H9 (cell line): ENCODE measurements around the gene CCDC192. TPM values are rescaled to one million over a fixed set of nuclear protein-coding genes. Genes with fewer than 3 reads are reported as not detected.

Source experiments
- DNase-seq: peaks from one replicate; pipeline ENCODE4 v3.0.0-alpha.2; 2017
- H2AFZ ChIP-seq: one replicate; pipeline ENCODE4 v1.6.1; 2013; ENCODE audit warnings: mild to moderate bottlenecking, low read length, control low read depth, moderate library complexity
- H2AK5ac ChIP-seq: 2 replicates; pipeline ENCODE4 v1.6.1; 2013; ENCODE audit warnings: low read length, control low read depth, mixed read lengths; ENCODE audit not compliant: insufficient read length
- H2BK120ac ChIP-seq: one replicate; pipeline ENCODE4 v1.6.1; 2013; ENCODE audit warnings: low read depth, mild to moderate bottlenecking, low read length, control low read depth, inconsistent platforms; ENCODE audit not compliant: poor library complexity, severe bottlenecking
- H2BK12ac ChIP-seq: 2 replicates; pipeline ENCODE4 v1.6.1; 2013; ENCODE audit warnings: low read length, control low read depth, mixed read lengths, low read depth; ENCODE audit not compliant: insufficient read length
- H2BK15ac ChIP-seq: 2 replicates; pipeline ENCODE4 v1.6.1; 2013; ENCODE audit warnings: low read depth, low read length, control low read depth
- H2BK20ac ChIP-seq: one replicate; pipeline ENCODE4 v1.6.1; 2013; ENCODE audit warnings: low read depth, mild to moderate bottlenecking, low read length, control low read depth, inconsistent platforms; ENCODE audit not compliant: poor library complexity, severe bottlenecking
- H2BK5ac ChIP-seq: 2 replicates; pipeline ENCODE4 v1.6.1; 2013; ENCODE audit warnings: low read length, control low read depth, mixed read lengths; ENCODE audit not compliant: insufficient read length
- H3K14ac ChIP-seq: 2 replicates; pipeline ENCODE4 v1.6.1; 2013; ENCODE audit warnings: low read length, control low read depth; ENCODE audit not compliant: insufficient read depth
- H3K18ac ChIP-seq: 2 replicates; pipeline ENCODE4 v1.6.1; 2013; ENCODE audit warnings: low read depth, mild to moderate bottlenecking, mixed read lengths, low read length, control low read depth; ENCODE audit not compliant: insufficient read length
- H3K23ac ChIP-seq: 2 replicates; pipeline ENCODE4 v1.6.1; 2013; ENCODE audit warnings: low read length, control low read depth, mixed read lengths, low read depth; ENCODE audit not compliant: insufficient read length
- H3K23me2 ChIP-seq: 2 replicates; pipeline ENCODE4 v1.6.1; 2013; ENCODE audit warnings: low read depth, mild to moderate bottlenecking, mixed read lengths, low read length, control low read depth; ENCODE audit not compliant: insufficient read length, poor library complexity, severe bottlenecking
- H3K27ac ChIP-seq: 2 replicates; pipeline ENCODE4 v1.5.1; 2013; ENCODE audit warnings: low read length, control low read depth, mixed read lengths, low read depth; ENCODE audit not compliant: insufficient read length
- H3K27me3 ChIP-seq: 2 replicates; pipeline ENCODE4 v1.6.1; 2013; ENCODE audit warnings: low read length, control low read depth, inconsistent platforms; ENCODE audit not compliant: insufficient read depth
- H3K4ac ChIP-seq: 2 replicates; pipeline ENCODE4 v1.6.1; 2013; ENCODE audit warnings: low read depth, mild to moderate bottlenecking, control low read depth, inconsistent platforms, low read length, moderate library complexity
- H3K4me1 ChIP-seq: 2 replicates; pipeline ENCODE4 v1.6.1; 2013; ENCODE audit warnings: low read length, control low read depth, inconsistent platforms; ENCODE audit not compliant: insufficient read depth
- H3K4me2 ChIP-seq: 2 replicates; pipeline ENCODE4 v1.6.1; 2013; ENCODE audit warnings: low read length, control low read depth, mixed read lengths; ENCODE audit not compliant: insufficient read length, insufficient read depth
- H3K56ac ChIP-seq: 2 replicates; pipeline ENCODE4 v1.6.1; 2013; ENCODE audit warnings: low read depth, mild to moderate bottlenecking, mixed read lengths, low read length, control low read depth; ENCODE audit not compliant: insufficient read length
- H3K79me1 ChIP-seq: 2 replicates; pipeline ENCODE4 v1.6.1; 2013; ENCODE audit warnings: low read depth, mild to moderate bottlenecking, moderate library complexity, low read length, control low read depth, inconsistent platforms; ENCODE audit not compliant: insufficient read depth, poor library complexity, severe bottlenecking
- H3K79me2 ChIP-seq: 2 replicates; pipeline ENCODE4 v1.6.1; 2013; ENCODE audit warnings: low read length, control low read depth, inconsistent platforms; ENCODE audit not compliant: insufficient read depth
- H3K9ac ChIP-seq: 2 replicates; pipeline ENCODE4 v1.6.1; 2013; ENCODE audit warnings: low read length, control low read depth, mixed read lengths; ENCODE audit not compliant: insufficient read length; ENCODE audit errors: extremely low read depth
- H3K9me3 ChIP-seq: one replicate; pipeline ENCODE4 v1.6.1; 2013; ENCODE audit warnings: low read depth, low read length, inconsistent platforms; ENCODE audit not compliant: control insufficient read depth
- H3T11ph ChIP-seq: one replicate; pipeline ENCODE4 v1.6.1; 2013; ENCODE audit warnings: mild to moderate bottlenecking, low read length, control low read depth, inconsistent platforms
- H4K20me1 ChIP-seq: one replicate; pipeline ENCODE4 v1.6.1; 2013; ENCODE audit not compliant: control insufficient read depth, insufficient read length, insufficient read depth
- H4K5ac ChIP-seq: 2 replicates; pipeline ENCODE4 v1.6.1; 2013; ENCODE audit warnings: low read depth, mild to moderate bottlenecking, mixed read lengths, low read length, control low read depth; ENCODE audit not compliant: insufficient read length
- H4K8ac ChIP-seq: replicated peaks from 2 replicates; pipeline ENCODE4 v1.6.1; 2013; ENCODE audit warnings: low read length, control low read depth, mixed read lengths, low read depth; ENCODE audit not compliant: insufficient read length
- H4K91ac ChIP-seq: 2 replicates; pipeline ENCODE4 v1.6.1; 2013; ENCODE audit warnings: low read depth, mild to moderate bottlenecking, moderate library complexity, mixed read lengths, low read length, control low read depth; ENCODE audit not compliant: insufficient read length
- H3K27ac Mint-ChIP-seq, 3 experiments: 2 replicates in 2 of 3; 3 replicates in 1 of 3; pipeline ENCODE4 v1.8.0; 2020 to 2021; ENCODE audit warnings: mixed read lengths in 3 of 3, mild to moderate bottlenecking in 1 of 3, moderate library complexity in 1 of 3
- H3K27me3 Mint-ChIP-seq: 2 replicates; pipeline ENCODE4 v1.8.0; 2021; ENCODE audit warnings: low read depth, mild to moderate bottlenecking, moderate library complexity, mixed read lengths
- H3K36me3 Mint-ChIP-seq, 3 experiments: 2 replicates in 2 of 3; 3 replicates in 1 of 3; pipeline ENCODE4 v1.8.0; 2020 to 2021; ENCODE audit warnings: low read depth in 3 of 3, mixed read lengths in 3 of 3; ENCODE audit not compliant: insufficient read depth in 1 of 3
- H3K4me1 Mint-ChIP-seq, 2 experiments: 2 replicates each; pipeline ENCODE4 v1.8.0; 2020; ENCODE audit warnings: mixed read lengths in 2 of 2
- H3K4me3 Mint-ChIP-seq, 2 experiments: 2 replicates in 1 of 2; 3 replicates in 1 of 2; pipeline ENCODE4 v1.8.0; 2020 to 2021; ENCODE audit warnings: mild to moderate bottlenecking in 2 of 2, mixed read lengths in 2 of 2, moderate library complexity in 1 of 2
- H3K9me3 Mint-ChIP-seq, 2 experiments: 2 replicates in 1 of 2; 3 replicates in 1 of 2; pipeline ENCODE4 v1.8.0; 2020; ENCODE audit warnings: mild to moderate bottlenecking in 2 of 2, mixed read lengths in 2 of 2, moderate library complexity in 1 of 2
- WGBS: extraction: QIAGEN DNeasy Blood & Tissue Kit; methylation state at CpG from one replicate; pipeline ENCODE4 v1.1.7; 2013; ENCODE audit warnings: missing lambda C conversion rate, low lambda C conversion rate, mixed read lengths; ENCODE audit not compliant: insufficient read length; ENCODE audit errors: extremely low coverage; 5-methylcytosine and 5-hydroxymethylcytosine counted together
- total RNA-seq: library from RNA; stranded (reverse); gene quantifications from 2 replicates; pipeline ENCODE4 v1.2.1, GENCODE V29; 2021
- TF ChIP-seq, protein P1 (sequence below): fragments of 200-600 bp; sonication (generic); conservative IDR thresholded peaks from 3 replicates; pipeline ENCODE4 v1.8.0; 2021; ENCODE audit warnings: antibody characterized with exemption, mild to moderate bottlenecking

The CCDC192 gene
- total RNA-seq, 1 experiment from 2014 or later, result not detected

DNA sequence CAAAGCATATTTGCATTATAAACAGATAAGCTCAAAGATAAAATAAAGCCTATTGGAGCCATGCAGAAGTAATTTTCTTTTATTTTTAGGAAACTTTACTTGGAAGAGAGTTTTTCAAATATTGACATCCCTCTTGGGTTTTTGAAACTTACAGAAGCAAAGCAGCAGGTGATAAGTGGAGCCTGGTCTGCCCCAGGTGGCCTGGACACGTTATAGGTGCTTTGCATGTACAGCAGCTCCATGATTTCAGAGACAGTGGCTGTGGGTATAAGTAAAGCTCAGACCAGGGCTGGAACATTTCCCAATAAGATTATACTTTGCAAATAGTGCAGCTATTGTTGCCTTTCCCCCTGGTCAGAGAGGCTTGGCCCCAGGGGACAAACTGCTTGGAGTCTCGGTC is 51.5 kb downstream of the CCDC192 start:
- H3K4me1 ChIP-seq, result no peaks in the 10 kb centered on the region
- no peak overlapping the region for H3T11ph ChIP-seq
- H3K23me2 ChIP-seq, result no peaks in the 10 kb centered on the region
- Mint-ChIP-seq H3K27me3 (peaks cover 3% of the 10 kb centered on the region; the same call in 1 of the 2 replicates), H3K27ac (no peak overlapping the region), H3K4me3 (no peak overlapping the region), H3K36me3 (no peaks in the 10 kb centered on the region; a peak in 1 of 7 replicates), H3K4me1 (peaks cover 9 to 20% of the 10 kb centered on the region in 2 experiments), H3K9me3 (peaks cover 0 to 3% of the 10 kb centered on the region in 2 experiments; a peak in 2 of 5 replicates)
- H3K56ac ChIP-seq, result no peak overlapping the region
- H3K23ac ChIP-seq, result no peak overlapping the region
- H3K79me2 ChIP-seq, result no peaks in the 10 kb centered on the region
- H3K4me2 ChIP-seq, result no peak overlapping the region
- H3K9ac ChIP-seq, result no peak overlapping the region
- no CpG with 5 or more reads among the region's 2 CpGs for WGBS
- no peak overlapping the region for H4K5ac ChIP-seq
- H3K18ac ChIP-seq, result no peak overlapping the region
- TF ChIP-seq, protein P1, sequence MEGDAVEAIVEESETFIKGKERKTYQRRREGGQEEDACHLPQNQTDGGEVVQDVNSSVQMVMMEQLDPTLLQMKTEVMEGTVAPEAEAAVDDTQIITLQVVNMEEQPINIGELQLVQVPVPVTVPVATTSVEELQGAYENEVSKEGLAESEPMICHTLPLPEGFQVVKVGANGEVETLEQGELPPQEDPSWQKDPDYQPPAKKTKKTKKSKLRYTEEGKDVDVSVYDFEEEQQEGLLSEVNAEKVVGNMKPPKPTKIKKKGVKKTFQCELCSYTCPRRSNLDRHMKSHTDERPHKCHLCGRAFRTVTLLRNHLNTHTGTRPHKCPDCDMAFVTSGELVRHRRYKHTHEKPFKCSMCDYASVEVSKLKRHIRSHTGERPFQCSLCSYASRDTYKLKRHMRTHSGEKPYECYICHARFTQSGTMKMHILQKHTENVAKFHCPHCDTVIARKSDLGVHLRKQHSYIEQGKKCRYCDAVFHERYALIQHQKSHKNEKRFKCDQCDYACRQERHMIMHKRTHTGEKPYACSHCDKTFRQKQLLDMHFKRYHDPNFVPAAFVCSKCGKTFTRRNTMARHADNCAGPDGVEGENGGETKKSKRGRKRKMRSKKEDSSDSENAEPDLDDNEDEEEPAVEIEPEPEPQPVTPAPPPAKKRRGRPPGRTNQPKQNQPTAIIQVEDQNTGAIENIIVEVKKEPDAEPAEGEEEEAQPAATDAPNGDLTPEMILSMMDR, result no peak
- no peak overlapping the region for H2AK5ac ChIP-seq
- DNase-seq, result no peak
- H3K4ac ChIP-seq, result no peak overlapping the region
- no peak overlapping the region for H4K91ac ChIP-seq
- H2BK20ac ChIP-seq, result no peak overlapping the region
- H2BK120ac ChIP-seq, result no peak overlapping the region
- H2BK12ac ChIP-seq, result no peak overlapping the region
- no peak overlapping the region for H2BK15ac ChIP-seq
- H3K27ac ChIP-seq, result no peak overlapping the region
- H3K27me3 ChIP-seq, result no peaks in the 10 kb centered on the region
- no peak overlapping the region for H2AFZ ChIP-seq
- H3K79me1 ChIP-seq, result no peaks in the 10 kb centered on the region
- no peak overlapping the region for H3K14ac ChIP-seq
- H3K9me3 ChIP-seq, result no peaks in the 10 kb centered on the region
- no peak overlapping the region for H4K8ac ChIP-seq
- H4K20me1 ChIP-seq, result no peaks in the 10 kb centered on the region
- no peak overlapping the region for H2BK5ac ChIP-seq
